LNCaP clone FGC (cell line): Measurements from ENCODE around the gene ADORA2A.

ENCODE experiments used
- DNase-seq: peaks from one replicate; pipeline ENCODE4 v3.0.0-alpha.2; 2011; ENCODE audit warnings: low read depth
- H3K4me3 ChIP-seq: 2 replicates; pipeline ENCODE4 v1.5.1; 2011; ENCODE audit warnings: mild to moderate bottlenecking, low read depth, low read length, control low read depth
- TF ChIP-seq, protein P1 (sequence below): IDR thresholded peaks from 2 replicates; pipeline ENCODE4 v1.5.1; 2012; ENCODE audit warnings: mild to moderate bottlenecking; ENCODE audit not compliant: control insufficient read depth, insufficient read depth; ENCODE audit errors: extremely low read depth

The ADORA2A gene

DNA sequence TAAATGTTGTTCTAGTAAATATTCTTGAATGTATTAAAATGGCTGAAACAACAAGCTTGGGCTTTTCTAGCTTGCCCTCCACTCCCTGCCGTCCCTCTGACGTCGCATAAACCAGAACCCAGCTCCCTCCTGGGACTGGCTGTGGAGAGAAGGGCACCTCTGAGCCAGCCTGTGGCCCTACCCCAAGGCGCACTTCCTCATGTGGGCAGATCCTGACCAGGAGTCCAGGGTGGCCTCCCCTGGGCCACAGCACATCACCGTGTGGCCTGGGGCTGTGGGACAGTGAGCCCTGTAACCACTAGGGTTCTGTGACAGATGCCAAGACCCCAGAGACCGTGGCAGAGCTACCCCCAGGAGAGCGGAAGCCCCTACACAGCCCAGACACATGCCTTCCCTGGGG, 10.2 kb upstream of the ADORA2A start:
- no peak for DNase-seq
- TF ChIP-seq, protein P1, sequence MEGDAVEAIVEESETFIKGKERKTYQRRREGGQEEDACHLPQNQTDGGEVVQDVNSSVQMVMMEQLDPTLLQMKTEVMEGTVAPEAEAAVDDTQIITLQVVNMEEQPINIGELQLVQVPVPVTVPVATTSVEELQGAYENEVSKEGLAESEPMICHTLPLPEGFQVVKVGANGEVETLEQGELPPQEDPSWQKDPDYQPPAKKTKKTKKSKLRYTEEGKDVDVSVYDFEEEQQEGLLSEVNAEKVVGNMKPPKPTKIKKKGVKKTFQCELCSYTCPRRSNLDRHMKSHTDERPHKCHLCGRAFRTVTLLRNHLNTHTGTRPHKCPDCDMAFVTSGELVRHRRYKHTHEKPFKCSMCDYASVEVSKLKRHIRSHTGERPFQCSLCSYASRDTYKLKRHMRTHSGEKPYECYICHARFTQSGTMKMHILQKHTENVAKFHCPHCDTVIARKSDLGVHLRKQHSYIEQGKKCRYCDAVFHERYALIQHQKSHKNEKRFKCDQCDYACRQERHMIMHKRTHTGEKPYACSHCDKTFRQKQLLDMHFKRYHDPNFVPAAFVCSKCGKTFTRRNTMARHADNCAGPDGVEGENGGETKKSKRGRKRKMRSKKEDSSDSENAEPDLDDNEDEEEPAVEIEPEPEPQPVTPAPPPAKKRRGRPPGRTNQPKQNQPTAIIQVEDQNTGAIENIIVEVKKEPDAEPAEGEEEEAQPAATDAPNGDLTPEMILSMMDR = no peak
- H3K4me3 ChIP-seq = no peak overlapping the region

DNA sequence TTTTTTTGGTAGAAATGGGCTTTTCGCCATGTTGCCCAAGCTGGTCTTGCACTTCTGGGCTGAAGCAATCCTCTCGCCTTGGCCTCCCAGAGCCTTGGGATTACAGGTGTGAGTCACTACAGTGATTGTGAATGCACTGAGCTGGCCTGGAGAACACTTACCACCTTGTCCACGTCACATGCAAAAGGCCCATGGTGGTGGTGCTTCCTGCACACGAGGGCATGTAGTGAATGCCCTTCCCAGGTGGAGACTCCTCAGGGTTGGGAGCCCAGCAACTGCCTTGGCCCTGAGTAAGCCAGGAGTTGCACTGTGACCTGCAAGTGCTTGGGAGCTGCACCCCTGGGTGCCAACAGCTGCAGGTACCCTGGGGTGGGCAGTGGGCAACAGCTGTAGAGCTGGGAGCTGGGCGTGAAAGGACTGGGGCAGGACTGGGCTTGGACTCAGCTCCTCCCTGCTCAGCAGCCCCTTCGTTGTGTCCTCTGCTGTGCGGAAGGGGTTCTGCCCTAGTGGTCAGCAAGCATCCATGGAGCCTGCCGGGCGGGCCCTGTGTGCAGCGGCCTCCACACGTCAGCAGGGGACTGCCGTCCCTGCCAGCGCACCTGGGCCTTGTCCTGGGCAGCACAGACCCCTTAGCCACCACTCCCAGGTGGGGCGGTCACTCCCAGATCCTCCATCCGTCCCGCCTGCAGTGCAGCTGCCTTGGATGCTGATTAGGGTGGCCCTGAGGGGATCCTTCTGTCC, 9.3 kb upstream of the ADORA2A start:
- TF ChIP-seq, protein P1 = no peak
- DNase-seq = no peak
- no peak overlapping the region for H3K4me3 ChIP-seq

DNA sequence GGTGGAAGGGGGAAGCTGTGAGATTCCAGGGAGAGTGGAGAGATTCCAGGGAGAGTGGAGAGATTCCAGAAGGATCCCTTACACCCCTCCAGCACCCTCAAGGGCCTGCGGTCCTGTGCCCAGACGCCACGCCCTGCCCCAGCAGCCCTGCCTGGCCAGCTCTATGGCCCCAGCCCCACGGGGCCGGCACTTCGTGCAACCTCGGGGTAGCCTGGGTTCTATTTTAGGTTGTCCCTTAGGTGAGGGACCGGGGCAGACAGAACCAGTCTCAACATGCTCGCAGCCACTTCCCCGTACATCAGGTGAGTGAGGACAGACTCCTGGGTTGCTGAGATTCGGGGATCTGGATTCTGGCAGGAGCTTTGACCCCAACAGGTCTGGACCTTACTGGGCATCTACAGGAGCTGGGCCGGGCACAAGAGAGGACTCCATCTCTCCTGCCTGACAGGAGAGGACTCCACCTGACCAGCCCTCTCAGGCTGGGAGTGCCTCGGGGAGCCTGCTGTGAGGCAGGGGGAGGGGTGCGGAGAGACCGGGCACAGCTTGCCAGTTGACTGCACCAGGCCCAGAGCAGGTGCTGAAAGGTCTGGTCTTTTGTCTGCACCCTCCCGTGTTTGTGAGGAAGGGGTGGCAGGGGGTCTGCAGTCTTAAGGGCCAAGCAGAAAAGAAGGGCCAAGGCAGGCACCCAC, 8.5 kb upstream of the ADORA2A start:
- DNase-seq = no peak
- no peak overlapping the region for H3K4me3 ChIP-seq
- TF ChIP-seq, protein P1 = no peak

DNA sequence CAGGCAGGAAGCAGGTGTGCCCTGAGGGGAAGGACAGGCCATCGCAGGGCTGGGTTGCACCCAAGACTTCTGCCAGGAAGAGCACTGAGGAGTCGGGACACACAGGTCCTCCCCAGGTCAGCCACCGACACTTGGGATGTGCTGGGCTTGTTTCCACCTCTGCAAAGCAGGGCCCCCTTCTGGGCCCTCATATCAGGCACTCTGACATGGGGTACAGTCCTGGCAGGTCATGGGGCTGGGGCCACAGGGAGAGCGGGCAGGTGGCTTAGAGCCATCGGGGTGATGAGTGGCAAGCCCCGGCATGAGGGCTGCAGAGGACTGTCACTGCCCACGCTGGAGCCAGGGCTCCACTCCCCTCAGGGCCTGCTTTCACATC, 7.9 kb upstream of the ADORA2A start:
- TF ChIP-seq, protein P1 = no peak
- no peak overlapping the region for H3K4me3 ChIP-seq
- DNase-seq = no peak

DNA sequence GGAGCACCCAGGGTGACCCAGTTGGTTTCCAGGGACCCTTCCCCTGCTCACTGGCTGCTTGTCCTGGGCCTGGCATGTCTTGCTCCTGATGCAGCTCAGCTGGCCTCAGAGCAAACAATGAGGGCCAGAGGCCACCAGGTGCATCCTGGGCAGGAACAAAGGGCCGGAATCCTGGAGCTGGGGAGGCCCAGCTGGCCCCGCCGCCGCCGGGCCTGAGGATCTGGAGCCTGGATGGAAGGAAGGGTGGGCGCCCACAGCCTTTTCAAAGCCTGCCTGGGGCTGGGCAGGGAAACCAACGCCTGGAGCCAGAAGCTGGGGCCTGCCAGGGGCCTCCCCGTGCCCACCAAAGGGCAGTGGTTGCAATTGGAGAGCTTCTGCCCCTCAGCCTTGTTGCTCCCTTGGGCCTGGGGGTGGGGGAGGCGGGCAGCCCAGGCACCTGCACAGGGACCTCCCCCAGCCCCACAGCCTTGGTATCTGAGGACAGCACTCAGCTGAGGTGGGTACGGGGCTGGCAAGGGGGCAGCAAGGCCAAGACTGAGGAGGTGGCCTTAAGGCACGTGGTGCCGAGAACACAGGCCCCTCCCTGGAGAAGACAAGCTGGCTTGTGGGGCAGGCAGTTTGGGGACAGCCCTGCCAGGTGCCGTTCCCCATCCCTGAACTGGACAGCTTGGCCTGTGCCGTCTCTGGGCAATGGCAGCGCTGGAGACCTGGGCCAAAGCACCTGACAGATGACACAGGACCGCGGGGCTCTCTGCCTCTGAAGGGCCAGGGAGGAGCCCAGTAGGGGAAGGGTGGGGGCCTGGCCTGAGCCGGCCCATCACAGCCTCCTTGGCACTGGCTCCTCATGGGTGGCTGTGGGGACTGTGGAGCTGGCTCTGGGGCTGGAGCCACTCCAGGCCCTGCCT, 7.1 kb upstream of the ADORA2A start:
- TF ChIP-seq, protein P1 = no peak
- H3K4me3 ChIP-seq = no peak overlapping the region
- DNase-seq = no peak

DNA sequence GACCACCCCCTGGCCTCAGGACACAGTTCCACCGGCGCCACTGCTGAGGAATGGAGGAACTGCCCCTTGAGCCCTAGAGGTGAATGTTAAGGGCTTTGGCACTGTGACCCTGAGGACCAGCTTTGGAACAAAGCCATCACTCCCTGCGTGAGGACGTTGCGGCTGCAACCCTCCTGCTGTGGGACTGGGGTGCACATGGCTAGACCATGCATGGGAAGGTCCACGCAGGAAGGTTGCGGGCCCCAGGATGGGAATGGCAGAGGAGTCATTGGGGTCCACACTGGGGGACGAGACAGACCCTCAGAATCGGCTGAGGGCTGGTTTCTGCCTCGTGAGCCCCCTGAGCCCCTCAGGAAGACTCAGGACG, 6.4 kb upstream of the ADORA2A start:
- TF ChIP-seq, protein P1 = no peak
- no peak for DNase-seq
- H3K4me3 ChIP-seq = no peak overlapping the region
